IPS-18c (cell line): ENCODE results near the gene TSHZ2.

Experiments used
- H3K4me3 ChIP-seq: 2 replicates; pipeline ENCODE4 v1.7.0; 2013; ENCODE audit warnings: low read depth, mild to moderate bottlenecking, low read length, moderate library complexity; ENCODE audit not compliant: insufficient read depth
- H3K9me3 ChIP-seq: one replicate; pipeline ENCODE4 v1.6.1; 2013; ENCODE audit warnings: mild to moderate bottlenecking, low read length, moderate library complexity; ENCODE audit not compliant: control insufficient read depth, insufficient read depth

Gene TSHZ2

DNA sequence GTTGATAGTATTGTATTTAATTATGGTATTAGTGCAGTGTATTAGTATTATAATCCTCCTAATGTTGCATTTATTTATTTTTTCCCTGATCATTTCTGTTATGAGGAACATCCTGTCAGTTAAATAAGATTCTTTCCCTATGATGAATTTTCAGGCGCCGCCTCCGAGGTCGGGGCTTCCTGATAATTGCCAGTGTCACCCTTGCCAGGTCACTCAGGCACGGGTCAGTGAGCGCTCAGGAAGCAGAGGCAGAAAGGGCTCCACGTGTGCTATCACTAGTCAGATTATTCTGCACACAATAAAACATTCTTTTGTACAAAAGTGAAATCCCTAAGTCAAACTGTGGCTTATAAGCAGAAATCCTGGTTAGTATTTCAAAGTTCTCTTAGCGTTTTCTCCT is 64.8 kb downstream of the TSHZ2 start:
- no peak overlapping the region for H3K4me3 ChIP-seq
- no peaks in the 10 kb centered on the region for H3K9me3 ChIP-seq

DNA sequence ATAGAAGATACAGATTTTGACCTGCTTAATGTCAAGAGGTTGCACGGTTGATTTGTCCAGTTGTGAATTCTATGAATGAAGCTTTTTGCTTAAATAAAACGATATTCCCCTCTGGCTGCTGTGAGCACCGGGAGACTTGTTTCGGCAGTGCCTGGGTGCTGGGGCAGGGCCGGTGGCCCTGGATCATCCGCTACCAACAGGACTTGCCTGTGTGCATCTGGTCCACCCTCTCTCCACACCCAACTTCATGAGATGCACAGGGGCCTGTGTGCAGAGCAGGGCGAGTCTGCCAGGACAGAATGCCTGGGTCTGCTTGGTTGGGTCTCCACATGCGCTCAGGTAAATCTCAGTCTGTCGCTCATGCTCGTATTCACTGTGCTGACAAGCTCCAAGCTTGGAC is 65.5 kb downstream of the TSHZ2 start:
- H3K4me3 ChIP-seq: no peak overlapping the region
- no peaks in the 10 kb centered on the region for H3K9me3 ChIP-seq

DNA sequence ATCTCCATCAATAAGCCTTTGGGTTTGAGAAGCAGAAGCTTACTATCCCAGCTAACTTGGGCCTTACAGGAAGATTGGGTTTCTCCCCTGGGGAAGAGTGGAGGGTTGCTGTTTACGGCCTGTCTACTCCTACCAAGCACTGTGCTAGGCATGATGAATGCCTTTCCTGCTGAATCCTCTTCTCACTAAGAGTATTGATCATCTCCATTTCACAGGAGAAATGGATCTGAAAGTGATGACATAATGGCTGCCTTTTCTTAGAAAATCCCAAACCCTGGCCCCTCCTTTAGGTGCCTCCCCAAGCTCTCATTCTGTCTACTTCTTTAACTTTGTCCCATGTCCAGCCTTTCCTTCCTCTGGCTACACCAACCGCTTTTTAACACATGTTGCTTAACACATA is 66.1 kb downstream of the TSHZ2 start:
- H3K9me3 ChIP-seq: no peaks in the 10 kb centered on the region

DNA sequence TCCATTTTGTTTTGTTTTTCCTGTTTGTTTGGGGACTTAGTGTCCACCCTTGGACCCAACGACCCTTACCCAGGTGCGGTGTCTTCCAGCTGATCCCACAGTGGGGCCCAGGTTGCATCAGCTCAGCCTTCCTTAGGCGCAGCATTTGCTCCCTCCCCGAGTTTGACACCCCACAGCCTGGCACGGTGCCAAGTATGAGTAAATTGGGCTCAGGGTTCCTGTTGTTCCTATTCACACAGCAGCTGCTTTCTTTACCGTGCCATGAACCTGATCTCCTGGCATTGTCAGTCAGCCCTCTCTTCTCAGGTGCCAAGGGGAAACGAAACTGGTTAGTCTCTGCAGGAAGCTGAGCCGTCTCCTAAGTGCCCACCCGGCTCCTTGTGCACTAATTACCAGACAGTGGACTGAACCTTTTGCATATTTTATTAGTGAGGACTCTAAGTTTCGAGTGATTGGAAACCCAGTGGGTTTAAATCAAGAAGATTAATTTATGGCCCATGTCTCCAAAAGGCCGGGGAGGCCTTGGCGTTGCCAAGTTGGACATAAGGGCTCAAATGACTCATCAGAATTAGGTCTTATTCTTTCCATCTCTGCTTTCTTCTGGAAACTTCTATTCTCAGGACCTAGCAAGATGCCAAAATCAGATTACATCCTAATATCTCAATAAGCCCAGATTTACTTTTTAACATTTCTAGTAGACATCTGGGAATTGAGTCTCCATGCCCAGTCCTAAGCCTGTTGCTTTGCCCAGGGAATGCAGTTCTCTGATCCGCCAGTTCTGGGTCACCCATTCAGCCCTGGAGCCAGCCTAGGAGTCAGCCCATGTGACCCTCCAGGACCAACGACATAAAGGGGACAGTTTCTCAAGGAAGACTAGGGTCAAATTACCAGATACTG is 68.8 kb downstream of the TSHZ2 start:
- H3K4me3 ChIP-seq: no peak overlapping the region
- no peaks in the 10 kb centered on the region for H3K9me3 ChIP-seq

More for the DNA sequence above, 66.1 kb downstream of the TSHZ2 start:
- no peak overlapping the region for H3K4me3 ChIP-seq

DNA sequence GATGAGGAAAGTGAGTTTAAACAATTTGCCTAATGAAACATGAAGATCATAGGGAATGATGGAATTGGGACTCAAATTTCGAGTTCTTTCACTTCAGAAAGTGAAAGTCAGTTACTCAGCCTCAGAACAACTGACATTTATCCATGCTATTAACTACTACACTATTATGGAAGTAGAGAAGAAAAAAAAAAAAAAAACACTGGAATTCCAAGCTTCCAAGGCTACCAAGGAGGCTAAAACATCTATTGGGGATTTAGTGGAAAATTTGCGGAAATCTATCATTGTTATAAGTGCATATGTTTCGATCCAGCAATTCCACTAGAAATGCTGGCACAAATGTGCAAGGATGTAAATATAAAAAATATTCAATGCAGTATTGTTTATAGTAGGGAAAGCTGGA is 70.4 kb downstream of the TSHZ2 start:
- no peaks in the 10 kb centered on the region for H3K9me3 ChIP-seq
- no peak overlapping the region for H3K4me3 ChIP-seq

DNA sequence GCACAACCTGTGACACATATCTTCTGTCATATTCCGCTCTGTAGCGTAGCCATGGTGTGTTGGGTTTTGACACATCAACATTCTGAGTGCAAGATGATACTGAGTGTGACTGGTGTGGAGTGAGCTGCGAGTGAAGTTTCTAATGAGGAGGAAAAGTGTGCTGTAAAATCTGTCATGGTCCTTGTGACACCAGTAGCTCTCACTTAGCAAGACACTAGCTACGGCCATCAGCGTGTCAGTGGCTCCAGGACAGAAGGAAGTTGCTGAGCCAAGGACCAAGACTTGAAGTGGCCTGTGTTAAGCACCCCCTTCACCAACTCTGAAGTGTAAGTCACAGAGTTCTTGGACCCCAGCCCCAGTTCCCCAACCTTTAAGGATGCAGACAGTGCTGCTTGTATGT is 72.1 kb downstream of the TSHZ2 start:
- no peaks in the 10 kb centered on the region for H3K9me3 ChIP-seq
- H3K4me3 ChIP-seq: no peak overlapping the region

DNA sequence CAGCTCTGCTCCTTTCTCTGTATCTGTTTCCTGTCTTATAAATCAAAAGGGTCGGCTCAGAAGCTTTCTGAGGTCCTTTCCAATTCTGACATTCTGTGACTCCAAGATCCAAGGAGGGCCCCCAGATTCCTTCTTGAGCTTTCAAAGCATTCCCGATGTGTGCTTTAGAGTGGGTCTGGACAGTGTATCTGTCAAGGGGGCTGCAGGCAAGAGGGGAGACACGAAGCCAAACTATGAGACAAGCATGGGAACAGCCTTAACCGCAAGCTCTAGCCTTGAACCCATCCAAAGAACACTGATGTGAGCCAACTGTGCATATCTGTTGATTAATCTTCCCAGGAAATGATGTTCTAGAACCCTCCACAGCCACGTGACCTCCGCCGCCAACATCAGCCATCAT is 73.8 kb downstream of the TSHZ2 start:
- no peaks in the 10 kb centered on the region for H3K9me3 ChIP-seq
- no peak overlapping the region for H3K4me3 ChIP-seq

DNA sequence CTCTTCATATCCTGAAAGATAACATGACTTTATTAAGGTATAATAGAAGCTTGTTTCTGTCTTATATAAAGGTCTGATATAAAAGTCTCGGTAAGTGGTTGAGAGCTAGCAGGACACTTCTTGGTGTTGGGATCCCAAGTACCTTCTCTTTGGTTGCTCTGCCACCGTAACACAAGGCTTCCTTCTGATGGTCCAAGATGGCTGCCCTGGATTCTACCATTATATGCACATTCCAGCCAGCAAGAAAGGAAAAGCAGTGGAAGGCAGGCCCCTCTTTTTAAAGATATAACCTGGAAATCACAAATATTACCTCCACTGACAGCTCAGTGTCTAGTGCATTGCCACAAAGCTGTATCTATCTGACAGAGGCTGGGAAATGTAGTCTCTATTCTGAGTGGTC is 75.0 kb downstream of the TSHZ2 start:
- Histone ChIP-seq H3K9me3 (no peaks in the 10 kb centered on the region), H3K4me3 (no peak overlapping the region)

DNA sequence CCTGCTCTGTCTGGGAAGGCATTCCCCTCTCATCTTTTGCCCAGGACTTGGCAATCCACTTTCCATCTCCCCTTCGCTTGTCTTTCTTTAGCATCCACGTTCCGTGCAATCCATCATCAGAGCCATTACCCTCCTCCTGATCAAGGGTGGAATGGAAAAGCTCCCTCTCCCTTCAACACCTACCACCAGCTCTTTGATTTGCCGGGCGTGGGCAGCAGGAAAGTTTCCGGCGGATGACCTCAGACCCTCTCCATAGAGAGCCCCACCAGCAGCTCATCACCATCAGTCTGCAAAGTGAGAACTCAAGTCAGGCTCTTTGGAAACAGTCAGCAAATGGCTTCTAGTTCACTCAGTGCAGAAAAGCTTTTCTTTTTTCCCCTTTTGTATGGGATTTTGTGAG is 76.2 kb downstream of the TSHZ2 start:
- H3K4me3 ChIP-seq: no peak overlapping the region
- H3K9me3 ChIP-seq: no peaks in the 10 kb centered on the region

DNA sequence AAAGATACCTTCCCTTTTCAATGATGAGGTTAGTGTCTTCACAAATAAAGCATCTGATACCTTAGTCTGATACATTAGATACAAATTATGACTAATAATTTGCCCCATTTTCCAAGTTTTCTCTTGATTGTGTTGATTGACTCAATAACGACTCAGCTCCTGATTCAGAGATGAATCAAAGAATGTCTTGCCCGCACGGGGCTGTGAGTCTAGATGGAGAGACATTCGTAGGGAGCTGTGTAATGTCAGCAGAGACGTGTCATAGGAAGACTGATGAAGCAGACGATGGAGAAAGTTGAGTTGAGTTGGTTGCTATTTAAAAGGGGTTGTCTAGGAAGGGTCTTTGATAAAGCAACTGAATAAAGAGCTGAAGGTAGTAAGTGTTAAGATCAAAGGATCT is 78.2 kb downstream of the TSHZ2 start:
- H3K9me3 ChIP-seq: no peaks in the 10 kb centered on the region
- no peak overlapping the region for H3K4me3 ChIP-seq

DNA sequence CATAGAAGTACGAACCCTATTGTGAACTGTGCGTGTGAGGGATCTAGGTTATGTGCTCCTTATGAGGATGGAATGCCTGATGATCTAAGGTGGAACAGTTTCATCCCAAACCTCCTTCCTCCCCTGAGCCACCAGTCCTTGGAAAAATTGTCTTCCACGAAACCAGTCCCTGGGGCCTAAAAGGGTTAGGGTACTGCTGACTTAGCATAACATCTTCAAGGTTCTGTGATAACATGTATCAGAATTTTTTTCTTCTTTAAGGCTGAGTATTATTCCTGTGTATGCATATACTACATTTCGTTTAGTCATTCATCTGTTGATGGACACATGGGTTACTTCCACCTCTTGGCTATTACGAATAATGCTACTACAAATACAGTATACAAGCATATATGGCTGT is 80.2 kb downstream of the TSHZ2 start:
- H3K9me3 ChIP-seq: no peaks in the 10 kb centered on the region
- H3K4me3 ChIP-seq: no peak overlapping the region

DNA sequence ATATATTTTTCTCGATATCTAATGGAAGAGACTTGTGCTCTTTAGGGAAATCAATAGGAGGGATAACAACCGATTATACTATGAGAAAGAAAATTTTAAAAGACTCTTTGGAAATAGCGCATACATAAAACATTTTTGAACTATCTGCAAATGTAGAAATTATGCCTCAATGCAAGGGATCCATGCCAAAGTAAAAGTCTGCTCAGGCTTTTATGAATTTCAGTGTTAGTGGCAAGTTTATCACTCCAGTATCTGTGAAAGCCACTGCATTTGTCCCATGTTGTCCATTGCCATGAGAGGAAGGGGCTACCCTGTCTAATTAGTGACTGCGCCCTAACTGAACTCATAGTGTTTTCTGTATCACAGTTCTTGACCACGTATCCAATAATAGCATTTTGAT is 81.4 kb downstream of the TSHZ2 start:
- Histone ChIP-seq H3K4me3 (no peak overlapping the region), H3K9me3 (no peaks in the 10 kb centered on the region)

DNA sequence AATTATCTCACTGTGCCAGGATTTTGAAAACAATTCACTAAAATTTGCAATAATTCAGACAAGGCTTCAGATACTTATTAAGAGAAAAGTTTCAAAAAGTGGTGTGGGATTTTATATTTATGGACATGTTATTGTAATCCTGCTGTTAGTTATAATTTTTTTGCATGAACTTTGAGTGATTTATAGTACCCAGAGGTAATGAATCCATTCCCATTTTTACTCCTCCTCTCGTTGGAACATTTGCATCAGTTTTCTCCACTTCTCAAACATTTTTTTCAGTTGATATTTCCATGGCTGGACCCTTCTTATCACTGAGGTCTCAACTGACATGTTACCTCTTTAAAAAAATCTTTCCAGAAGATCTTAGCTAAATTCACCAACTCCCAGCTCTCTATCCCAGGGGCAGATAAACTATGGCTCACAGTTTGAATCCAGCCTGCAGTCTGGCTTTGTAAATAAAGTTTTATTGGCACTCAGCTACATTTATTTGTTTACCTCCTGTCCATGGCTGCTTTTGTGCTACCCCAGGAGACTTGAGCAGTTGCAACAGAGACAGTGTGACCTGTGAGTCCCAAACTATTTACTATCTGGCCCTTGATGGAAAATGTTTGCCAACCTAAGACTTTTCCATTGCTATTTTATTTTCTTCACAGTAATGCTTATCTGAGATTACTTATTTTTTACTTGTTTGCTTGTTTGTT is 83.4 kb downstream of the TSHZ2 start:
- no peak overlapping the region for H3K4me3 ChIP-seq
- H3K9me3 ChIP-seq: no peaks in the 10 kb centered on the region

DNA sequence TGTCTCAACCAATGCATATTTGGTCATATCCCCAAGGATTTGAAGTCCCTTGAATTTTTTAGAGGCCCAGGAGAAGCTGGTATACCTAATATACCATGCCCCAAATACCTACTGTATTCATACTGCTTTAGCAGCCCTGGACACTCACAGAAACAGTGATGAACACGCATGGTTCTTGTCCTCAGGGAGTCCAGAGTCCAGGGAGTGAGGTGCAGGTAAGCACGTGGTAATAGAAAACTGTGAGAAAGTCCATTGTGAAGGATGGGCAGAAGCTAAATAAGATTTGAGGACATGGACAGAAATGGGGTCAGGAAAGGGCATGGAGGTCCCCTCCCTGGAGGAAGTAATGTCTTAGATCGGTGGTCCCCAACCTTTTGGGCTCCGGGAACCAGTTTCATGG is 85.4 kb downstream of the TSHZ2 start:
- Histone ChIP-seq H3K4me3 (no peak overlapping the region), H3K9me3 (no peaks in the 10 kb centered on the region)

DNA sequence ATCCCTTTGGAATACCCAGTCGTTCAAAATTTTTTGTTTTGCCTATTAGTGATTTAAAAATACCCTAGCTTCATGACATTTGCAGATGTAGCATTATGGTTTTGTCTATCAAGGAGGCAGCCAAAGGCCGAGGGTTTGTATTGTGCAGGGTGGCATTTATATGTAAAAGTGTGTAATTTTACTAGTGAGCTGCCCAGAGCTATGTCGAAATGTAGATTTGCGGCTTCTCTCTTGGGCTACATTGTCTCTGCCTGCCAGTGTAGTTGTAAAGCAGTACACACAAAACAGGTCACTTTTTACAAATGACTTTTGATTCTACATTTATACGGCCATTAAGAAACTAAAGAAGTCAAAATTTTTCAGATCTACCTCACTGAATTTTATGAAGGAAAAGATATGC is 87.7 kb downstream of the TSHZ2 start:
- no peak overlapping the region for H3K4me3 ChIP-seq
- no peaks in the 10 kb centered on the region for H3K9me3 ChIP-seq

DNA sequence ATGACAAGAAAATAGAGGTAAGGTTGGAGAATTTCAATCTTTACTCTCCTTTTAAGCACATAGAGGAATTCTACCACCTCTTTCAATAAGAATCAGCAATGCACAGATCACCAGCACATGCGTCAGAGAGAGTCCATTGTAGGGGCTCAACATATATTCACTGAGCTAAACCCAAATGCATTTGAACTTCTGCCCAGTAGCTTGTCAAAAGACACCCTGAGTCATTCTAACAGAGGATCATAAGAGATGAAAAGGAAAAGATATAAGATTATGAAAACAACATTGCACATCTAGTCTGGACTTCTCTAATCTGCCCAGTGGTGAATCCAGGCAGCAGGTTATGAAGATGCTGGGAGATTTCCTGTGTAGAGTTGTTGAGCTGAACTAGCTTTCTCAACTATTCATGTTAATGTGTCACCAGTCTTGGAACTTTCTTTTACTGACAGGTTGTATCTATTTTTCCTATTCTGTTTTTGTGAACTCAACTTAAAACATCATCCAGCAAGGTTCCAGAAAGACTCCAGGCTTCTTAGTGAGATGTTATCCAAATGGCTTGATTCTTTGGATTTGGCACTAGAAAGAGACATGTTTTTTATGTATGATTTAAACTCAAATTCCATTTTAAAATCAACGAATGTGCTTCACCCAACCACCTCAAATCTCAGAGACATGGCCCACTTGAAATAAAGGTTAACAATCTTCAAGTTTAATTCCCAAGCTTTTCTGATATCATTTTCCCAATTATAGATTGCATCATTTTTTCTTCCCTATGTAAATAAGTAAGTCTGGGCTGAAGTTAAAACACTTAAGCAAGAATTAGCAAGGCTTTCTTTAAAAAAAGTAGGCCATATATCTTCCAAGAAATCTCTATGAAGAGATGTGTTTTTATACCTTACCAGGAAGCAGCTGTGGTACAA is 89.3 kb downstream of the TSHZ2 start:
- Histone ChIP-seq H3K4me3 (no peak overlapping the region), H3K9me3 (no peaks in the 10 kb centered on the region)

DNA sequence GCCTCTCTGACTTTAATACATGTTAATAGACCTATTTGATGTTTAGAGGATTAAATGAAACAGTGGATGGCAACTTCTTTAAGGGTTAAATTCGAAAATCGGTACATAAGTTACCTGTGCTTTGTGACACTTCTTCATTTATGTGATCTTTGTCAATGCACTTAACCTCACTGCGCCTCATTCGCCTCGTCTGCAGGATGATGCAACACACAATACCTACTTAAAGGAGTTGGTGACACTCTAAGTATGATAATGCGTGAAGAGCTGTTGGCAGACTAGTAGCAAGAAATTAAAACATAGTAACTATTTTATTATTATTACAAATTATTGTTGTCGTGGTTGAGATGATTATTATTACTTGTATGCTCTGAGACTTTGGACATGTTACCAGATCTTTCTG is 92.8 kb downstream of the TSHZ2 start:
- H3K9me3 ChIP-seq: no peaks in the 10 kb centered on the region
- H3K4me3 ChIP-seq: no peak overlapping the region

DNA sequence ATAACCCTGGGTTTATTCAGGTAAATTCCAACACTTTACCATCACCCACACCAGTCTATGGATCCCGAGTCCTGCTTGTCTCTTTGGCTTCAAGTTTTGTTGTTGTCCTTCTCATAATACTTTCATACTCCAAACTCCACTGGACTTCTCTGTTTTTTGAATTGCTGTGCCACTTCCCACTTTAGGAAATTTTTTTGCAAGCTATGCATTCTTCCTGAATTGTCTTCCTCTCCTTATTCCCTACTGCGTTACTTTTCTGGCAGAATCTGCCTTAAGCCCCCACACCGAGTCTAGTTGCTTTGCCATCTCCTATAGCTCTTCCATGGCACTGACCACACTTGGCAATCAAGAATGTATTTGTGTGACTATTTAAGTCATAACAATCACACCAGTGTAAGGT is 96.1 kb downstream of the TSHZ2 start:
- no peaks in the 10 kb centered on the region for H3K9me3 ChIP-seq

More for the DNA sequence above, 96.1 kb downstream of the TSHZ2 start:
- H3K4me3 ChIP-seq: no peak overlapping the region
